Pancreas (tissue), 10 donors: ENCODE measurements around the gene SHROOM3. TPM values are rescaled to one million over a fixed set of nuclear protein-coding genes. Genes with fewer than 3 reads are reported as not detected.

Experiments
- ATAC-seq, 4 donors: fragments of 200-7000 bp; cut with Tn5 transposase; one replicate each; pipeline versions ENCODE4 v1.8.0 to v1.9.1; 2020; ENCODE audit warnings: mild to moderate bottlenecking in 4 of 4, moderate library complexity in 4 of 4
- DNase-seq, 6 donors: peaks; one replicate each; pipeline ENCODE4 v3.0.0-alpha.2; 2020
- FAIRE-seq: peaks from 2 replicates; lab custom pipeline; 2012; peaks lifted over from hg19 to GRCh38; lab: Jason Lieb, UNC
- H3K27ac ChIP-seq, 4 donors: fragments of 200-600 bp; sonication (generic); 1 replicate in 3 of 4; 2 replicates in 1 of 4; pipeline versions ENCODE4 v1.5.0 to v1.8.0; 2020
- H3K27me3 ChIP-seq, 4 donors: fragments of 200-600 bp; one replicate each; pipeline ENCODE4 v1.8.0; 2021
- H3K36me3 ChIP-seq, 3 donors: fragments of 200-600 bp; sonication (generic) in 1 of 3; one replicate each; pipeline versions ENCODE4 v1.5.0 to v1.8.0; 2020 to 2021
- H3K4me1 ChIP-seq, 3 donors: fragments of 200-600 bp; one replicate each; pipeline ENCODE4 v1.8.0; 2021
- H3K4me3 ChIP-seq, 4 donors: fragments of 200-600 bp; sonication (generic) in 2 of 4; one replicate each; pipeline versions ENCODE4 v1.5.0 to v1.8.0; 2020 to 2021
- H3K9me3 ChIP-seq, 4 donors: fragments of 200-600 bp; one replicate each; pipeline ENCODE4 v1.8.0; 2021
- WGBS, 2 donors: extraction: QIAGEN DNeasy Blood & Tissue Kit; methylation state at CpG; one replicate each; pipeline ENCODE4 v1.1.7; 2013; 5-methylcytosine and 5-hydroxymethylcytosine counted together
- intact Hi-C, 3 donors: fragments of 100-400 bp; cut with DNase I; formaldehyde crosslinking; loops; one replicate each; pipeline versions ENCODE4 v1.11.1 to v1.14.2; 2022
- polyA plus RNA-seq, 2 donors: library from polyadenylated mRNA; stranded (reverse); fragments of 200-250 nt; gene quantifications; one replicate each; pipeline ENCODE4 v1.2.3, GENCODE V29; 2013
- total RNA-seq, 6 donors: library from RNA; stranded (reverse); fragmentation: NEBNext Ultra II Directional in 4 of 6; extraction: Animal tissue kit (Norgen Biotek cat#: 25700) in 4 of 6; gene quantifications; one replicate each; pipeline versions ENCODE4 v1.2.1 to v1.2.4, GENCODE V29; 2021 to 2023
- TF ChIP-seq, protein P1 (sequence below), 4 donors: fragments of 200-600 bp; sonication (generic) in 3 of 4; IDR thresholded peaks; one replicate each; pipeline versions ENCODE4 v1.5.0 to v1.8.0; 2021; ENCODE audit warnings: antibody characterized with exemption in 4 of 4
- donor health status: healthy with polysubstance abuse.
- donor health status: DM: no; HTN: no; CAD: no; lungs with moderate emphysema.
- donor health status: DM: no; HTN: no; CAD: no.
- donor health status: control.
- donor health status: control.
- donor health status: Bipolar disorder and iron deficiency.
- donor health status: DM: yes; HTN: yes; CAD: no.
- donor health status: DM: no; HTN: no; CAD: no.
- donor health status: DM: no; HTN: no; CAD: no.
- donor health status: DM: yes; HTN: yes; CAD: no.

SHROOM3 gene
- total and polyA plus RNA-seq, 8 donors: 6.2 to 43.5 (median 17.1) TPM

DNA sequence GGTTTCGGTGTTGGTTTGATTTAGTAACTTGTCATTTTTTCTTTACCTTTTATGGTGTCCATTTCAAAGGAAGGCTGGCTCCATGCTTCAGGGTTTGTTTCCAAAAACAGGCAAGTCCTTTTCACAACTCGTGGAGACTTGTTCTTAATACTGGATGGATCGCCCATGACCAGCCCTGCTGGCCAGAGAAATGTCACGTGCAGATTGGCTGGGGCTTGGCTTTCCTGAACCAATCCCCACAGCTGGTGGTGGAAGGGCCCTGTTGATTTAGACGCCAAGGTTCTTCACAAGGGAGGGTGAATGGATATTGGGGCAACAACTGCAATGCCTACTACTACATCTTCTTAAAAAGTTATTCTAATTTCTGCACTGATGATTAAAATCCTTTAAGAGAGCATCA, 92.6 kb downstream of the SHROOM3 start:
- Histone ChIP-seq H3K4me1 (peaks cover 9 to 18% (median 14%) of the 10 kb centered on the region in 3 donors), H3K36me3 (no peaks in the 10 kb centered on the region), H3K4me3 (no peak overlapping the region), H3K9me3 (no peaks in the 10 kb centered on the region), H3K27ac (no peak overlapping the region), H3K27me3 (no peaks in the 10 kb centered on the region)
- intact Hi-C loops: no loop called here
- TF ChIP-seq, protein P1, sequence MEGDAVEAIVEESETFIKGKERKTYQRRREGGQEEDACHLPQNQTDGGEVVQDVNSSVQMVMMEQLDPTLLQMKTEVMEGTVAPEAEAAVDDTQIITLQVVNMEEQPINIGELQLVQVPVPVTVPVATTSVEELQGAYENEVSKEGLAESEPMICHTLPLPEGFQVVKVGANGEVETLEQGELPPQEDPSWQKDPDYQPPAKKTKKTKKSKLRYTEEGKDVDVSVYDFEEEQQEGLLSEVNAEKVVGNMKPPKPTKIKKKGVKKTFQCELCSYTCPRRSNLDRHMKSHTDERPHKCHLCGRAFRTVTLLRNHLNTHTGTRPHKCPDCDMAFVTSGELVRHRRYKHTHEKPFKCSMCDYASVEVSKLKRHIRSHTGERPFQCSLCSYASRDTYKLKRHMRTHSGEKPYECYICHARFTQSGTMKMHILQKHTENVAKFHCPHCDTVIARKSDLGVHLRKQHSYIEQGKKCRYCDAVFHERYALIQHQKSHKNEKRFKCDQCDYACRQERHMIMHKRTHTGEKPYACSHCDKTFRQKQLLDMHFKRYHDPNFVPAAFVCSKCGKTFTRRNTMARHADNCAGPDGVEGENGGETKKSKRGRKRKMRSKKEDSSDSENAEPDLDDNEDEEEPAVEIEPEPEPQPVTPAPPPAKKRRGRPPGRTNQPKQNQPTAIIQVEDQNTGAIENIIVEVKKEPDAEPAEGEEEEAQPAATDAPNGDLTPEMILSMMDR (IDR thresholded peaks at IDR 0.05): no peak
- FAIRE-seq (no peak), DNase-seq (no peak), ATAC-seq (no peak)
- 73 to 79% methylated on average over 5 of the region's 5 CpGs for WGBS, 2 donors

DNA sequence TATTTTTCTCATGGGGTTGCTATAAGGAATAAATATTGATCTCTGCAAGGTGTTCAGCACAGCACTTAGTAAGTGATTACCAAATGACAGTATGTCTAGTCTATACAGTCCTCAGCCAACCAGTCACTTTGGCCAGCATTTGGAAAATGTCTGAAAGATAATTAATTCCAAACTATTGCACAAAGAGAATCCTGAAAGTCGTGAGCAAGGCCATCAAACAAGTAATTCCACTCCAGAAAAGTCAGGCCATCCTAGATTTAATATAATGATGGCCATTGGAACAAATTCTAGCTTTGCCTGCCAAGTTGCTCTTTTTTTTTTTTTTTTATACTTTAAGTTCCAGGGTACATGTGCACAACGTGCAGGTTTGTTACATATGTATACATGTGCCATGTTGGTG, 96.6 kb downstream of the SHROOM3 start:
- TF ChIP-seq, protein P1 (IDR thresholded peaks at IDR 0.05): no peak
- DNase-seq (no peak), ATAC-seq (no peak), FAIRE-seq (no peak)
- WGBS, 2 donors: 18 to 22% methylated on average over 2 of the region's 2 CpGs
- H3K4me1 ChIP-seq: peaks cover 5 to 19% (median 7%) of the 10 kb centered on the region in 3 donors
- no peaks in the 10 kb centered on the region for H3K27me3 ChIP-seq
- intact Hi-C loops: no loop called here
- no peaks in the 10 kb centered on the region for H3K9me3 ChIP-seq
- no peak overlapping the region for H3K27ac ChIP-seq
- H3K36me3 ChIP-seq: no peaks in the 10 kb centered on the region
- no peak overlapping the region for H3K4me3 ChIP-seq

GRCh38 chr4:76532805-76533204, 97.8 kb downstream of the SHROOM3 start:
- Histone ChIP-seq H3K36me3 (no peaks in the 10 kb centered on the region), H3K4me1 (peaks cover 0 to 9% (median 8%) of the 10 kb centered on the region in 3 donors), H3K4me3 (no peak overlapping the region), H3K27ac (no peak overlapping the region), H3K27me3 (no peaks in the 10 kb centered on the region), H3K9me3 (no peaks in the 10 kb centered on the region)
- no peak for DNase-seq
- WGBS, 2 donors: 70% methylated on average over 2 of the region's 2 CpGs
- TF ChIP-seq, protein P1 (IDR thresholded peaks at IDR 0.05): no peak
- no peak for FAIRE-seq
- intact Hi-C loops: no loop called here
- ATAC-seq: no peak

DNA sequence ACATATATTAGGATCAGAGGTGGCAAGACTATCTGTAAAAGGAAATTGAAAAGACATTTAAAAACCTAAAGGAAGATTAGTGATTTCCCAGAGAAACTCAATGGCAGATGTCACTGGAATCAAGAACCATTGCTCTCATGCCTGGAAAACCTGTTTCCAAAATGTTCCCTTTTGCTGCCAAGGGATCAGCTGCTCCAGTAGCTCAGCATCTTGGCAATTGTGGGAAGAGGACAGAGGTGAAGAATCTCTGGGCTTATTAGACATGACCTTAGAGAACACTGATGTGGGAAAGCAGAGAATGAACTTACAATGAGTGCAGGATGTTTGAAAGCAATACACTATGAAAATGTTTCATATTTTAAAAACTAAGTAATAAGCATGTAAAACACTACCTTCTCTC, 98.3 kb downstream of the SHROOM3 start:
- ATAC-seq (no peak), FAIRE-seq (no peak)

More for the DNA sequence above, 98.3 kb downstream of the SHROOM3 start:
- no peak overlapping the region for H3K4me3 ChIP-seq
- no peaks in the 10 kb centered on the region for H3K36me3 ChIP-seq
- intact Hi-C loops: no loop called here
- no peak for DNase-seq
- H3K4me1 ChIP-seq: peaks cover 0 to 9% (median 7%) of the 10 kb centered on the region in 3 donors
- H3K9me3 ChIP-seq: no peaks in the 10 kb centered on the region
- TF ChIP-seq, protein P1 (IDR thresholded peaks at IDR 0.05): no peak
- H3K27me3 ChIP-seq: no peaks in the 10 kb centered on the region
- H3K27ac ChIP-seq: no peak overlapping the region
